ENCODE results near the gene PCDH18.

DNA sequence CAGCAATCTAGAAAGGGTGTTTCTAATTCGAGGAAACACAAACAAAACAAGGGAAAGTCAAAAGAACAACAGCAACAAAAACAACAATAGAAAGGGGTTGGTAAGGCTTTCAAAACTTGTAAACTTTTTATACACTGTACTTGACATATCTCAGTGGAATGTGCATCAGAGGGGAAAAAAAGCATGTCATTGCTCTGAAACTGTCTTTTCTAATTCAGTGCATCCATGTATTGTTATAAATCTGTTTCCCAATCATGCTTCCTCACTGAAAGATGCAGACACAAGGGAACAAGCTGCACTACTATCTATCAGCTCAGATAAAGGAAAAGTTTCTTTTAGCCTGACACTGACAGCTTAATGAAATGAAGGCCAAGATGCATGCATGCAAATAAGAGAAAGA lies 44.2 kb upstream of the PCDH18 start:
- TF ChIP-seq POLR2A (IDR thresholded peaks at IDR 0.05): no peak
- TF ChIP-seq, protein P1, sequence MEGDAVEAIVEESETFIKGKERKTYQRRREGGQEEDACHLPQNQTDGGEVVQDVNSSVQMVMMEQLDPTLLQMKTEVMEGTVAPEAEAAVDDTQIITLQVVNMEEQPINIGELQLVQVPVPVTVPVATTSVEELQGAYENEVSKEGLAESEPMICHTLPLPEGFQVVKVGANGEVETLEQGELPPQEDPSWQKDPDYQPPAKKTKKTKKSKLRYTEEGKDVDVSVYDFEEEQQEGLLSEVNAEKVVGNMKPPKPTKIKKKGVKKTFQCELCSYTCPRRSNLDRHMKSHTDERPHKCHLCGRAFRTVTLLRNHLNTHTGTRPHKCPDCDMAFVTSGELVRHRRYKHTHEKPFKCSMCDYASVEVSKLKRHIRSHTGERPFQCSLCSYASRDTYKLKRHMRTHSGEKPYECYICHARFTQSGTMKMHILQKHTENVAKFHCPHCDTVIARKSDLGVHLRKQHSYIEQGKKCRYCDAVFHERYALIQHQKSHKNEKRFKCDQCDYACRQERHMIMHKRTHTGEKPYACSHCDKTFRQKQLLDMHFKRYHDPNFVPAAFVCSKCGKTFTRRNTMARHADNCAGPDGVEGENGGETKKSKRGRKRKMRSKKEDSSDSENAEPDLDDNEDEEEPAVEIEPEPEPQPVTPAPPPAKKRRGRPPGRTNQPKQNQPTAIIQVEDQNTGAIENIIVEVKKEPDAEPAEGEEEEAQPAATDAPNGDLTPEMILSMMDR (IDR thresholded peaks at IDR 0.05): no peak

All from tibial nerve (tissue), 3 donors.